Measurements from ENCODE around the gene KCNIP1. TPM values are rescaled to one million over a fixed set of nuclear protein-coding genes. Genes with fewer than 3 reads are reported as not detected.

The KCNIP1 gene
- total RNA-seq, 1 donor from 2014 or later: not detected

GRCh38 chr5:170599756-170600155 is 95.9 kb downstream of the KCNIP1 start:
- ATAC-seq: no peak

GRCh38 chr5:170601619-170602018 is 97.8 kb downstream of the KCNIP1 start:
- ATAC-seq: no peak

- ATAC-seq: no peak
These were observed 99.3 kb downstream of the KCNIP1 start for GRCh38 chr5:170603109-170603508.

- peak; percentile 74 for ATAC-seq
These were observed 100.1 kb downstream of the KCNIP1 start for GRCh38 chr5:170603578-170604565.

GRCh38 chr5:170606941-170607340 is 103.1 kb downstream of the KCNIP1 start:
- ATAC-seq: no peak

GRCh38 chr5:170611449-170612090 is 107.8 kb downstream of the KCNIP1 start:
- peak; percentile 74 for ATAC-seq

- no peak for ATAC-seq
These were observed 108.4 kb downstream of the KCNIP1 start for GRCh38 chr5:170612256-170612678.

- ATAC-seq: no peak
These were observed 110.3 kb downstream of the KCNIP1 start for GRCh38 chr5:170614065-170614490.

GRCh38 chr5:170614720-170615119 is 110.9 kb downstream of the KCNIP1 start:
- peak; percentile 96 for ATAC-seq

GRCh38 chr5:170617533-170618490 is 114.0 kb downstream of the KCNIP1 start:
- ATAC-seq: no peak

- ATAC-seq: no peak
These were observed 116.0 kb downstream of the KCNIP1 start for GRCh38 chr5:170619869-170620268.

GRCh38 chr5:170622933-170623332 is 119.1 kb downstream of the KCNIP1 start:
- no peak for ATAC-seq

- ATAC-seq: peak; percentile 66
These were observed 119.9 kb downstream of the KCNIP1 start for GRCh38 chr5:170623576-170624181.

- ATAC-seq: no peak
These were observed 121.7 kb downstream of the KCNIP1 start for GRCh38 chr5:170625221-170626165.

GRCh38 chr5:170626507-170627150 is 122.8 kb downstream of the KCNIP1 start:
- no peak for ATAC-seq

- no peak for ATAC-seq
These were observed 123.5 kb downstream of the KCNIP1 start for GRCh38 chr5:170627271-170627670.

- ATAC-seq: no peak
These were observed 124.2 kb downstream of the KCNIP1 start for GRCh38 chr5:170628028-170628427.

GRCh38 chr5:170628691-170629565 is 125.1 kb downstream of the KCNIP1 start:
- no peak for ATAC-seq

- no peak for ATAC-seq
These were observed 125.9 kb downstream of the KCNIP1 start for GRCh38 chr5:170629566-170630175.

All from esophagus mucosa (tissue), 1 donor.